Measurements from ENCODE around the gene EN2.
A peak's percentile ranks its signal among the peaks of the same experiment; 100 is the strongest.

The EN2 gene

DNA sequence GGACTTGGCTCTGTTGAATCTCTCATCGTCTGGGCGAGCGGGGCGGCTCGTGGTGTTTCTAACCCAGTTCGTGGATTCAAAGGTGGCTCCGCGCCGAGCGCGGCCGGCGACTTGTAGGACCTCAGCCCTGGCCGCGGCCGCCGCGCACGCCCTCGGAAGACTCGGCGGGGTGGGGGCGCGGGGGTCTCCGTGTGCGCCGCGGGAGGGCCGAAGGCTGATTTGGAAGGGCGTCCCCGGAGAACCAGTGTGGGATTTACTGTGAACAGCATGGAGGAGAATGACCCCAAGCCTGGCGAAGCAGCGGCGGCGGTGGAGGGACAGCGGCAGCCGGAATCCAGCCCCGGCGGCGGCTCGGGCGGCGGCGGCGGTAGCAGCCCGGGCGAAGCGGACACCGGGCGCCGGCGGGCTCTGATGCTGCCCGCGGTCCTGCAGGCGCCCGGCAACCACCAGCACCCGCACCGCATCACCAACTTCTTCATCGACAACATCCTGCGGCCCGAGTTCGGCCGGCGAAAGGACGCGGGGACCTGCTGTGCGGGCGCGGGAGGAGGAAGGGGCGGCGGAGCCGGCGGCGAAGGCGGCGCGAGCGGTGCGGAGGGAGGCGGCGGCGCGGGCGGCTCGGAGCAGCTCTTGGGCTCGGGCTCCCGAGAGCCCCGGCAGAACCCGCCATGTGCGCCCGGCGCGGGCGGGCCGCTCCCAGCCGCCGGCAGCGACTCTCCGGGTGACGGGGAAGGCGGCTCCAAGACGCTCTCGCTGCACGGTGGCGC lies at the start of gene EN2:
Gene EN2 (plus strand): TSS at position 19 of the 767 bp plus-strand sequence. CDS start 249 bp downstream, at position 268.
- Histone ChIP-seq H3K27ac (ENCODE audit: low read depth, low read length) (no peak within 1 kb of the TSS), H3K27me3 (ENCODE audit: control insufficient read depth in 1 of 2, insufficient read depth in 2 of 2, low read length in 2 of 2) (peaks cover 77 to 96% of the 10 kb centered on the region in 2 donors), H3K9me3 (ENCODE audit: low read length) (no peaks in the 10 kb centered on the region), H3K9ac (ENCODE audit: low read length) (no peak within 1 kb of the TSS), H3K4me3 (ENCODE audit: low read depth in 1 of 2, low read length in 2 of 2) (peak within 1 kb of the TSS; percentile 17 to 55), H3K36me3 (ENCODE audit: insufficient read depth, low read length) (no peaks in the 10 kb centered on the region), H3K4me1 (ENCODE audit: insufficient read depth, low read length) (peaks cover 18% of the 10 kb centered on the region)

DNA sequence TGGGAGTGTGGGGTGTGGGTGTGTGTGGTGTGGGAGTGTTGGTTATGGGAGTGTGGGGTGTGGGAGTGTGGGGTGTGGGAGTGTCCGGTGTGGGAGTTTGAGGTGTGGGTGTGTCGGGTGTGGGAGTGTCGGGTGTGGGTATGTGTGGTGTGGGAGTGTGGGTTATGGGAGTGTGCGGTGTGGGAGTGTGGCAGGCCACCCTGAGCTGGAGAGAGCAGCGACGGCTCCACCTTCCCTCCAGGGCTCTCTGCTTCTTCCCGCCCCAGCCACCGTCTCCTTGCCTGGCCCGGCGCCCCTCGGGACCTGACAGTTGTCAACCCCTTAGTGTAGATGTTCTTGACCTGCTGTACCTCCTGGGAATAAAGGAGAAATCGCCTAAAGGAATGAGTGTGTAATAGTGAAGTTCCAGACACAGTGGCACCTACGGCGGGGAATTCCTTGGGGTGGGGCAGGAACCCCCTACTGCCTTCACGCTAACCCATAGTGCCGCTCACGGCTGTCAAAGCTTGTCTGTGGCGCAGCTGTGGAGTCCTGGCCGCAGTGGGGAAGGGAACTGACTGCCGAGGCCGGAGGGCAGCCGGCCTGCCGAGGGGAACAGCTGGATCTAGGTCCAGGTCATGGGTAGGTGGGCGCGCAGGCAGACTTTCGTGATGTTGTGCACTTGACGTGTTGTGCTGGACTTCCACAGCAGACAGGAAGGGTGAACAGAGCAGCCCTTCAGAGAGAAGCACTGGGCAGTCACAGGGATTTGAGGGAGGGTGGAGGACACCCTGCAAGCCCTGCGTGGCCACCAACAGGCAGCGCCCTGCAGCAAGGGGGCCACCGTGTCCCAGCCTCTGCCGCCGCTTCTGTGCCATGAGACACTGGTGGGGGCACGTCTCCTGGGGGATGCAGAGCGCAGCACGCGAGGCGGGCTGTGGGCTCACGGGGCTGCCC lies 49.0 kb upstream of the EN2 start:
- Histone ChIP-seq H3K4me1 (ENCODE audit: insufficient read depth, low read length) (no peaks in the 10 kb centered on the region), H3K27me3 (ENCODE audit: control insufficient read depth in 1 of 2, insufficient read depth in 2 of 2, low read length in 2 of 2) (peaks cover 9 to 54% of the 10 kb centered on the region in 2 donors), H3K9me3 (ENCODE audit: low read length) (no peaks in the 10 kb centered on the region), H3K27ac (ENCODE audit: low read depth, low read length) (no peak overlapping the region), H3K9ac (ENCODE audit: low read length) (no peak overlapping the region), H3K36me3 (ENCODE audit: insufficient read depth, low read length) (no peaks in the 10 kb centered on the region), H3K4me3 (ENCODE audit: low read depth in 1 of 2, low read length in 2 of 2) (no peak overlapping the region)

DNA sequence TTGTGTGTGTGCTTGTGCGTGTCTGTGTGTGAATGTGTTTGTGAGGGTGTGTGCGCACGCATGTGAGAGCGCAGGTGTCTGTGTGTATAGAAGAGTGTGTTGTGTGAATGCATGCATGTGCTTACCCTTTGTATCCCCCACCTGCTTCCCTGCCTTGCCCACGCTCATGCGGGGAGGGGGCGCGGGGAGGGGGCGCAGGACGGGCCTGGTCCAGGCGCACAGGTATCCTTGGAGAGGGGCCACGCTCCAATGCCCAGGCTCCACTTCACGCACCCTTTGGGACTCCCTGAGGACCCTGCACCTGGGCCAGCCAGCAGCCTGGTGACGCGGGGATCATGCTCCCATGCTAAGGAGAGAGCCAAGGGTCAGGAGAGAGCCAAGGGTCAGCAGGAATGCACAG lies 47.9 kb upstream of the EN2 start:
- H3K36me3 ChIP-seq (ENCODE audit: insufficient read depth, low read length) = no peaks in the 10 kb centered on the region
- H3K4me3 ChIP-seq (ENCODE audit: low read depth in 1 of 2, low read length in 2 of 2) = no peak overlapping the region
- no peaks in the 10 kb centered on the region for H3K9me3 ChIP-seq (ENCODE audit: low read length)
- H3K9ac ChIP-seq (ENCODE audit: low read length) = no peak overlapping the region
- no peaks in the 10 kb centered on the region for H3K4me1 ChIP-seq (ENCODE audit: insufficient read depth, low read length)
- H3K27me3 ChIP-seq (ENCODE audit: control insufficient read depth in 1 of 2, insufficient read depth in 2 of 2, low read length in 2 of 2) = peaks cover 9 to 43% of the 10 kb centered on the region in 2 donors
- H3K27ac ChIP-seq (ENCODE audit: low read depth, low read length) = no peak overlapping the region

DNA sequence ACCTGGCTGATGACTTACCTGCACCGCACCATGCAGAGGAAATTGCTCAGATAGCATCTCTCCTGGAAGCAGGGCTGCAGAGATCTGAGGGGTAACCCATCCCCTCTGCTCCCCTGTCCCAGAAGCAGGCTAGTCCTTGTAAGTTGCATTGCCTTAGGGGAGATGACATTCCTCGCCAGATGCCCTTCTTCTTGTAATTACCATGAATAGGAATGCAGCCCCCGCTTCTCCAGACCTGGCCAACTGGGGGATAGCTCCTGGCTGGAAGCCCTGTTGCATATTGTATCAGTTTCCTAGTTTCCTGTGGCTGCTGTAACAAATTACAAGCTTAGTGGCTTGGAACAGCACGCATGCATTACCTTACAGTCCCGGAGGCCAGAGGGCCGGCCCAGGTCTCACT lies 47.5 kb upstream of the EN2 start:
- H3K9me3 ChIP-seq (ENCODE audit: low read length) = no peaks in the 10 kb centered on the region
- no peak overlapping the region for H3K9ac ChIP-seq (ENCODE audit: low read length)
- H3K36me3 ChIP-seq (ENCODE audit: insufficient read depth, low read length) = no peaks in the 10 kb centered on the region
- no peak overlapping the region for H3K27ac ChIP-seq (ENCODE audit: low read depth, low read length)
- H3K4me1 ChIP-seq (ENCODE audit: insufficient read depth, low read length) = no peaks in the 10 kb centered on the region
- H3K4me3 ChIP-seq (ENCODE audit: low read depth in 1 of 2, low read length in 2 of 2) = no peak overlapping the region
- peaks cover 4 to 40% of the 10 kb centered on the region in 2 donors for H3K27me3 ChIP-seq (ENCODE audit: control insufficient read depth in 1 of 2, insufficient read depth in 2 of 2, low read length in 2 of 2)

DNA sequence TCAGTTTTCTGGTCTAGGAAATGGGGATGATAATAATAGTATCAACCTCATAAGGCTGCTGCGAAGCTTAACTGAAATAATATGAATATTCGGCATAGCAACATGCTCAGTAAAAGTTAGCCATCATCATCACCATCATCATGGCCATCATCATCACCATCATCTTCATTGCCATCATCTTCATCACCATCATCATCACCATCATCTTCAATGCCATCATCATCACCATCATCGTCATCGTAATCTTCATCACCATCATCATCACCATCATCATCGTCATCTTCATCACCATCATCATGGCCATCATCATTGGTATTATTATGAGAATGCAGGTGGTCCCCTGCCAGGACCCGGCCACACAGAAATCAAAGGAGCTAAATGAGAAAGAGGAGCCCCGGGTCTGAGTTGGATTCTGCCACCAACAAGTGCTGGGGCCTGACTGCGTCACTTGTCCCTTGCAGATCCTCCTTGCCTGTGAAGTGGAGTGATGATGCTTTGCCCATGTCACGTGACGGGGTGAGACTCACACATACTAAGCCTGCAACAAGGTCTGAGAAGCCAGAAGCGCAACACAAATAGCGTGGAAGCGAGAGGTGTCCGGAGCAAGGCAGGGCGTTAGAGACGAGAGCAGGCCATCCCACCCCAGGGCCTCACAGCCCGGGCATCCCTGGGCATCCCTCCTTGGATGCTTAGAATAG lies 46.1 kb upstream of the EN2 start:
- peaks cover 4 to 33% of the 10 kb centered on the region in 2 donors for H3K27me3 ChIP-seq (ENCODE audit: control insufficient read depth in 1 of 2, insufficient read depth in 2 of 2, low read length in 2 of 2)
- H3K9me3 ChIP-seq (ENCODE audit: low read length) = no peaks in the 10 kb centered on the region

DNA sequence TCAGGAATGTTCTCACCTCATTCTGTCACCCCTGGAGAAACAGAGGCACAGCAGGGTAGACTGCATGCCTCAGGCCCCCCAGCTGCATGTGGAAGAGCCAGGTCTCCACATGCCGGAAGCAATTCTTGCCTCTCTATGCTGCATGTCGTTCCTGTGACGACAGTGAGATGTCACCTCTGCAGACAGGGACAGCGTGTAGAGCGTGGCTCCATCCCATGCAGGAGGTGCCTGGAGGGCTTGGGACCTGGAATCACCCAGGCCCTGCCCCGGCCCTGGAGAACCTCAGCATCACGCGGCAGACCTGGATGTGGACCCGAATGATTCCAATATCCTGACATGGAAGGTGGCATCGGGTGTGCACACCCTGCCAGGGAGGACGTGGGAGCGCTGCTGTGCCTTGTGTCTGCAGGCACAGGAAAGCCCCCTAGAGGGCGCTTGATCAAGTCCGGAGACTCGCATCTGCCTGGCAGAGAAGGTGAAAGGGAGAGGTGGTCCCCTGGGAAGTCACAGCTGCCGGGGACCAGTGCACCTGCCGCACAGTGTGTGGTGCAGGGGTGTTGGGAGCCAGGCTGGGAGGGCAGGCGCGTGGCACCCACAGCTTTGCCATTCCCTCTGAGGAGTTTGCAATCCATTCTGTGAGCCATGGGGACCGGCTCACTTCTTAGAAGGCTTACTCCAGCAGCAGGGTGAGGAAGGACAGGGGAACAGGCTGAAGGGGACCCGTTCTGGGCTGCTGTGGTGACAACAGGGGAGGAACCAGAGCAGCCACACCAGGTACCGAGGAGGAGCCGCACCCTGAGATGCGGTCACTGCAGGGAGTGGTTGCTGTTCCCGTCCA lies 45.3 kb upstream of the EN2 start:
- H3K9me3 ChIP-seq (ENCODE audit: low read length) = no peaks in the 10 kb centered on the region
- H3K27me3 ChIP-seq (ENCODE audit: control insufficient read depth in 1 of 2, insufficient read depth in 2 of 2, low read length in 2 of 2) = peaks cover 4 to 33% of the 10 kb centered on the region in 2 donors
- no peak overlapping the region for H3K9ac ChIP-seq (ENCODE audit: low read length)
- no peaks in the 10 kb centered on the region for H3K4me1 ChIP-seq (ENCODE audit: insufficient read depth, low read length)
- no peaks in the 10 kb centered on the region for H3K36me3 ChIP-seq (ENCODE audit: insufficient read depth, low read length)
- no peak overlapping the region for H3K4me3 ChIP-seq (ENCODE audit: low read depth in 1 of 2, low read length in 2 of 2)
- no peak overlapping the region for H3K27ac ChIP-seq (ENCODE audit: low read depth, low read length)

More for the DNA sequence above, 46.1 kb upstream of the EN2 start:
- H3K27ac ChIP-seq (ENCODE audit: low read depth, low read length) = no peak overlapping the region
- H3K4me3 ChIP-seq (ENCODE audit: low read depth in 1 of 2, low read length in 2 of 2) = no peak overlapping the region
- no peak overlapping the region for H3K9ac ChIP-seq (ENCODE audit: low read length)
- no peaks in the 10 kb centered on the region for H3K4me1 ChIP-seq (ENCODE audit: insufficient read depth, low read length)
- H3K36me3 ChIP-seq (ENCODE audit: insufficient read depth, low read length) = no peaks in the 10 kb centered on the region

DNA sequence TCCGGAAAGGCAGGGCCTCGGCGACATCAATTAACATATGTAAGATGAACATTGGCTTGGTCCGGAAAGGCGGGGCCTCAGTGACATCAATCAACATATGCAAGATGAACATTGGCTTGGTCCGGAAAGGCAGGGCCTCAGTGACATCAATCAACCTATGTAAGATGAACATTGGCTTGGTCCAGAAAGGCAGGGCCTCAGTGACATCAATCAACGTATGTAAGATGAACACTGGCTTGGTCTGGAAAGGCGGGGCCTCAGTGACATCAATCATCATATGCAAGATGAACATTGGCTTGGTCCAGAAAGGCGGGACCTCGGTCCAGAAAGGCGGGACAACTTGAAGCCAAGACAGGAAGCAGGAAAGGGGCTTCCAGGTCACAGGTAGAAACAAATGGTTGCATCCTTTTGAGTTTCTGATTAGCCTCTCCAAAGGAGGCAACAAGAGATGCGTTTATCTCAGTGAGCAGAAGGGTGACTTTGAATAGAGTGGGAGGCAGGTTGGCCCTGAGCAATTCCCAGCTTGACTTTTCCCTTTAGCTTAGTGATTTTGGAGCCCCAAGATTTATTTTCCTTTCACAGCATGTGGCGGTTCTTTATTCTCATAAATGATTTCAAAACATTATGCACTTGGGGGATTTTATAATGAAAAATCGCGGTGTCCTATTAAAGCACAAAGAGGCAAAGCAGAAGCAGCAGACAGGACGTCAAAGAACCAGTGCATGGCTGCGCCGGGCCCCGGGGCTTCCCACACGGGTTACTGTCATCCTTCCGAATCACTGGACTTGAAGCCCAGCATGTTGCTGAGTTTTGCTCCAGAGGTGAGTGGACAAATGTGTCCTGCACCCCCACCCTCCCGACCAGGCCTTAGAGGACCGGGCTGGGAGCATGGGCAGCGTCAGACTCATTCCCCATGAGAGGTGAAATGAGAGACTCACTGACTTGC lies 43.1 kb upstream of the EN2 start:
- Histone ChIP-seq H3K9me3 (ENCODE audit: low read length) (no peaks in the 10 kb centered on the region), H3K4me1 (ENCODE audit: insufficient read depth, low read length) (no peaks in the 10 kb centered on the region), H3K9ac (ENCODE audit: low read length) (no peak overlapping the region), H3K27me3 (ENCODE audit: control insufficient read depth in 1 of 2, insufficient read depth in 2 of 2, low read length in 2 of 2) (peaks cover 0 to 29% of the 10 kb centered on the region in 2 donors), H3K36me3 (ENCODE audit: insufficient read depth, low read length) (no peaks in the 10 kb centered on the region), H3K27ac (ENCODE audit: low read depth, low read length) (no peak overlapping the region), H3K4me3 (ENCODE audit: low read depth in 1 of 2, low read length in 2 of 2) (no peak overlapping the region)

DNA sequence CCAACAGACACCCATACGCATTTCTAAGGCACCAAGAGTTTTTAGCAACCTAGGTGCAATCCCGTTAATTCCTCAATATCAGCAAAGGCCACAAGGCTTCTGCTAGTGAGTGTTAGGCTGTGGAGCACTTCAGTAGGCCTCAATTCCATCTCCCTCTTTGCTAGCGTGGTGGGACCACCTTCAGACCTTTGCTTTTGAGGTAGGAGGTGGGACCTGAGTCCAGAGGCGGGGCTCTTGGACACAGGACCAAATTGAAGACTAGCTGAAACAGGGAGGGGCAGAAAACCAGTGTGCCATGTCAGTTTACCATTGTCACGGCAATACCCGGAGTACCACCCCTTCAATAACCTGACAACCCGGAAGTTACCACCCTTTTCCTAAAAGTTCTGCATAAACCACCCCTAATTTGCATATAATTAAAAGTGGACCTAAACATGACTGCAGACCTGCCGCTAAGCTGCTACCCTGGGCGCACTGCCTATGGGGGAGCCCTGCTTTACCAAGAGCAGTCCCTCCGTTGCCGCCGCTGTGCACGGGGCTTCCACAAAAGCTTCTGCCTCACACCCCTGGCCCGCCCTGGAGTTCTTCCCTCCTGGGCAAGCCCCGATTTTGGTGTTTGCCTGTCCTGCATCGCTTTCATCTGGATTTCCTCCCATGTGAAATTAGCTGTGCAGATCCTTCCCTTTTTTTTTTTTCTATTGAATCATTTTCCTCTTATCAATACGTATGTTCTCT lies 41.1 kb upstream of the EN2 start:
- Histone ChIP-seq H3K4me3 (ENCODE audit: low read depth in 1 of 2, low read length in 2 of 2) (no peak overlapping the region), H3K27me3 (ENCODE audit: control insufficient read depth in 1 of 2, insufficient read depth in 2 of 2, low read length in 2 of 2) (peaks cover 0 to 18% of the 10 kb centered on the region in 2 donors), H3K9me3 (ENCODE audit: low read length) (no peaks in the 10 kb centered on the region), H3K27ac (ENCODE audit: low read depth, low read length) (no peak overlapping the region), H3K4me1 (ENCODE audit: insufficient read depth, low read length) (no peaks in the 10 kb centered on the region), H3K9ac (ENCODE audit: low read length) (no peak overlapping the region), H3K36me3 (ENCODE audit: insufficient read depth, low read length) (no peaks in the 10 kb centered on the region)

DNA sequence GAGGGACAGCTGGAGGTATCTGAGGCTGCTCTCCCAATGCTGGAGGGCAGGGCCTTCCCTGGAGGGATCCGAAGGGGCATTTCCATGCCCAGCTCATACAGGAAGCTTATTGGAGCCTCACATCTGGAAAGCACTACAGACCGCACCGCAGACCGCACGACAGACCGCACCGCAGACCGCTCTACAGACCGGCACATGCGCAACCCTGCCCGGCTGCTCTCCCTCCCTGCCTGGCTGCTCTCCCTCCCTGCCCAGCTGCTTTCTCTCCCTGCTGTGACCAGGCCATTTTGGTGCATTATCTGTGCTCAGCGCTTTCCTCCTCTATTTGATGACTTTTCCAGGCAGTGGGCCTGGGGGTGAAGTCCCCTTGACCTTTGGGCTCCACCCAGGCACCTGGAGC lies 39.6 kb upstream of the EN2 start:
- no peak overlapping the region for H3K9ac ChIP-seq (ENCODE audit: low read length)
- H3K4me1 ChIP-seq (ENCODE audit: insufficient read depth, low read length) = no peaks in the 10 kb centered on the region

More for the DNA sequence above, 39.6 kb upstream of the EN2 start:
- Histone ChIP-seq H3K4me3 (ENCODE audit: low read depth in 1 of 2, low read length in 2 of 2) (no peak overlapping the region), H3K27ac (ENCODE audit: low read depth, low read length) (no peak overlapping the region), H3K9me3 (ENCODE audit: low read length) (no peaks in the 10 kb centered on the region), H3K36me3 (ENCODE audit: insufficient read depth, low read length) (no peaks in the 10 kb centered on the region), H3K27me3 (ENCODE audit: control insufficient read depth in 1 of 2, insufficient read depth in 2 of 2, low read length in 2 of 2) (peaks cover 0 to 10% of the 10 kb centered on the region in 2 donors)

Data from muscle layer of colon (tissue), 2 donors.